ENCODE data around the gene HID1. TPM values are rescaled to one million over a fixed set of nuclear protein-coding genes. Genes with fewer than 3 reads are reported as not detected.

Gene HID1
- total RNA-seq, 1 donor: 4.3 TPM

- DNase-seq (ENCODE audit: low read depth): no peak
- TF ChIP-seq, protein P1, sequence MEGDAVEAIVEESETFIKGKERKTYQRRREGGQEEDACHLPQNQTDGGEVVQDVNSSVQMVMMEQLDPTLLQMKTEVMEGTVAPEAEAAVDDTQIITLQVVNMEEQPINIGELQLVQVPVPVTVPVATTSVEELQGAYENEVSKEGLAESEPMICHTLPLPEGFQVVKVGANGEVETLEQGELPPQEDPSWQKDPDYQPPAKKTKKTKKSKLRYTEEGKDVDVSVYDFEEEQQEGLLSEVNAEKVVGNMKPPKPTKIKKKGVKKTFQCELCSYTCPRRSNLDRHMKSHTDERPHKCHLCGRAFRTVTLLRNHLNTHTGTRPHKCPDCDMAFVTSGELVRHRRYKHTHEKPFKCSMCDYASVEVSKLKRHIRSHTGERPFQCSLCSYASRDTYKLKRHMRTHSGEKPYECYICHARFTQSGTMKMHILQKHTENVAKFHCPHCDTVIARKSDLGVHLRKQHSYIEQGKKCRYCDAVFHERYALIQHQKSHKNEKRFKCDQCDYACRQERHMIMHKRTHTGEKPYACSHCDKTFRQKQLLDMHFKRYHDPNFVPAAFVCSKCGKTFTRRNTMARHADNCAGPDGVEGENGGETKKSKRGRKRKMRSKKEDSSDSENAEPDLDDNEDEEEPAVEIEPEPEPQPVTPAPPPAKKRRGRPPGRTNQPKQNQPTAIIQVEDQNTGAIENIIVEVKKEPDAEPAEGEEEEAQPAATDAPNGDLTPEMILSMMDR (IDR thresholded peaks at IDR 0.05; ENCODE audit: insufficient read depth, low read depth, low read length): no peak
- H3K4me3 ChIP-seq (ENCODE audit: low read depth, low read length): no peak overlapping the region
Measured at GRCh38 chr17:74953134-74953687, 19.3 kb downstream of the HID1 start.

DNA sequence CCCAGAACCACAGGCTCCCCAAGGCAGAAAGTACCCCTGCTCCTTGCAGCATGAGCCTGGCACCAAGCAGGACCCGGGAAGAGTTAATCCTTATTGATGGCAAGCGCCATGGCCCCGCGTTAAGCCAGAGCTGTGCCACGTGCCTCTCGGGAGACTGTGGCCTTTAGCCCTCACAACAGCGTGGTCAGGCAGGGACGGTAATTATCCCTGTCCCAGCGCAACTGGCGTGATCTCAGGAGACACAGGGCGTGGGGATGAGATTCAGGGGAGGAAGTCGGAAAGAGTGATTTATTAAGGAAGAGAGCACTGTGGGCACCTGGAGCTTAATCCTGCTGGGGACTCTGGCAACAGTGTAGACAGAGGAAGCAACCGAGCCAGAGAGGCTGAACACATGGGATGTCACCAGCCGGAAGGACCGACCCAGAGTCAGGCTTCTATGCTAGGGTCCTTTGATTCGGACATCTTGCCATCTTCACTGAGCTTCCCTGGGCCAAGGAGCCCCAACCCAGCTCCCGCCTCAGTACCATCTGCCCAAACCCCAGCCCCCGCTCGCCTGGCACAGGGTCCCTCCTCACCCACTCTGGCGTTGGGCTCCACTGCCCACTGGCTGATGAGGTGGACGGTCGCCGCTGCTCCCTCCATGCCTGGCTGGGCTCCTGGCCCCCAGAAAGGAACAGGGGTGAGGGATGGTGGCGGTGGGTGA is 20.0 kb downstream of the HID1 start:
- H3K4me3 ChIP-seq (ENCODE audit: low read depth, low read length): no peak overlapping the region
- TF ChIP-seq, protein P1 (IDR thresholded peaks at IDR 0.05; ENCODE audit: insufficient read depth, low read depth, low read length): no peak
- DNase-seq (ENCODE audit: low read depth): no peak

GRCh38 chr17:74951680-74952421 is 20.7 kb downstream of the HID1 start:
- TF ChIP-seq, protein P1 (IDR thresholded peaks at IDR 0.05; ENCODE audit: insufficient read depth, low read depth, low read length): no peak
- DNase-seq (ENCODE audit: low read depth): no peak
- H3K4me3 ChIP-seq (ENCODE audit: low read depth, low read length): no peak overlapping the region

GRCh38 chr17:74951065-74951464 is 21.5 kb downstream of the HID1 start:
- TF ChIP-seq, protein P1 (IDR thresholded peaks at IDR 0.05; ENCODE audit: insufficient read depth, low read depth, low read length): no peak
- DNase-seq (ENCODE audit: low read depth): no peak
- H3K4me3 ChIP-seq (ENCODE audit: low read depth, low read length): no peak overlapping the region

DNA sequence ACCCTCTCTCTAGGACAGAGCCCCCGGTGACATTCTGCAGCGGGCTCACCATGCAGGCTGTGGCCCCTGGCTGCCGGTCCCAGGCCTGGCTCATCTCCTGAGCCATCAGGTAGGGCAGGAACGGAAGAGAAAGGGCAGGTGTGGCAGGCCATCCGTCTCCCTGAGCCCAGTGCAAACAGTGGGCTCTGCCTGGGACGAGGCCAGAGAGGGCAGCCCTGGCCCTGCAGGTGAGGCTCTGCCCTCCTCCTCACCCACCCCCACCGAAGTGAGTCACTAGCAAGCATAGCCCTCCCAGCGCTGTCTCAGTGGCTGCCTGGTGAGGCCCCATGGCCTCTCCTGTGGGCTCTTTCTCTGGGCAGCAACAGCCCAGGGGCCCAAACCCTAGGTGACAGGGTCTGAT is 22.4 kb downstream of the HID1 start:
- H3K4me3 ChIP-seq (ENCODE audit: low read depth, low read length): no peak overlapping the region
- TF ChIP-seq, protein P1 (IDR thresholded peaks at IDR 0.05; ENCODE audit: insufficient read depth, low read depth, low read length): no peak
- DNase-seq (ENCODE audit: low read depth): no peak

GRCh38 chr17:74949455-74950115 is 23.0 kb downstream of the HID1 start:
- TF ChIP-seq, protein P1 (IDR thresholded peaks at IDR 0.05; ENCODE audit: insufficient read depth, low read depth, low read length): no peak
- H3K4me3 ChIP-seq (ENCODE audit: low read depth, low read length): no peak overlapping the region
- no peak for DNase-seq (ENCODE audit: low read depth)
